Endothelial cell of umbilical vein (primary cell): ENCODE results near the gene MCRIP1. TPM values are rescaled to one million over a fixed set of nuclear protein-coding genes. Genes with fewer than 3 reads are reported as not detected.

Experiments used
- BruUV-seq: library from RNA; stranded (reverse); fragments of 400-500 nt; replicated peaks from 2 replicates; lab custom pipeline; 2021; lab: Mats Ljungman, UMichigan
- CTCF ChIA-PET: fragments of 300-600, 350-600 bp; sonication (Branson Sonifier 250); formaldehyde crosslinking; loops from one replicate; lab custom pipeline; 2021; ENCODE audit warnings: antibody characterized with exemption, inconsistent platforms; lab: Charles Lee
- POLR2A ChIA-PET: fragments of 300-600, 350-600 bp; sonication (Branson Sonifier 250); formaldehyde crosslinking; loops from one replicate; lab custom pipeline; 2021; ENCODE audit warnings: antibody characterized with exemption, inconsistent platforms; lab: Charles Lee
- DNase-seq: peaks from one replicate; pipeline ENCODE4 v3.0.0-alpha.2; 2011; ENCODE audit warnings: low read depth, low spot score
- FAIRE-seq: peaks from 2 replicates; lab custom pipeline; 2011; peaks lifted over from hg19 to GRCh38; lab: Jason Lieb, UNC
- H2AFZ ChIP-seq: 2 replicates; pipeline ENCODE4 v1.6.0; 2012; ENCODE audit warnings: low read depth, low read length, control low read depth, inconsistent platforms
- H3K27ac ChIP-seq: 2 replicates; pipeline ENCODE4 v1.5.1; 2011; ENCODE audit warnings: low read depth, mild to moderate bottlenecking, control low read depth, low read length, moderate library complexity; ENCODE audit not compliant: insufficient read depth
- H3K27me3 ChIP-seq, 2 experiments: 2 replicates each; pipeline versions ENCODE4 v1.6.0 to v1.6.1; 2011; ENCODE audit warnings: low read length in 2 of 2, mixed read lengths in 1 of 2; ENCODE audit not compliant: control insufficient read depth in 2 of 2, insufficient read depth in 2 of 2
- H3K36me3 ChIP-seq, 2 experiments: 2 replicates in 1 of 2; 3 replicates in 1 of 2; pipeline ENCODE4 v1.5.1; 2011; ENCODE audit warnings: low read length in 2 of 2, mild to moderate bottlenecking in 1 of 2, moderate library complexity in 1 of 2; ENCODE audit not compliant: control insufficient read depth in 2 of 2, insufficient read depth in 2 of 2; ENCODE audit errors: extremely low read depth in 1 of 2
- H3K4me1 ChIP-seq: 3 replicates; pipeline ENCODE4 v1.5.1; 2011; ENCODE audit warnings: mild to moderate bottlenecking, low read length; ENCODE audit not compliant: control insufficient read depth, insufficient read depth; ENCODE audit errors: extremely low read depth
- H3K4me2 ChIP-seq: 2 replicates; pipeline ENCODE4 v1.6.1; 2011; ENCODE audit warnings: low read length, control low read depth, mixed read lengths; ENCODE audit not compliant: insufficient read depth
- H3K4me3 ChIP-seq, 3 experiments: fragments of 200-600 bp in 1 of 3; sonication (generic), shearing (Covaris generic) in 1 of 3; replicated peaks in 1 of 3; 2 replicates each; pipeline ENCODE4 v1.5.1; 2011 to 2016; ENCODE audit warnings: control low read depth in 3 of 3, low read length in 3 of 3, mild to moderate bottlenecking in 2 of 3, inconsistent platforms in 1 of 3, low read depth in 1 of 3, moderate library complexity in 1 of 3; ENCODE audit not compliant: insufficient read depth in 1 of 3
- H3K79me2 ChIP-seq: 2 replicates; pipeline ENCODE4 v1.6.0; 2012; ENCODE audit warnings: low read length, inconsistent platforms; ENCODE audit not compliant: control insufficient read depth, insufficient read depth
- H3K9ac ChIP-seq: replicated peaks from 2 replicates; pipeline ENCODE3; 2011; ENCODE audit warnings: low read length, control low read depth; ENCODE audit not compliant: insufficient read depth; ENCODE audit errors: extremely low read depth
- H3K9me1 ChIP-seq: replicated peaks from 3 replicates; pipeline ENCODE4 v1.6.0; 2011; ENCODE audit warnings: mild to moderate bottlenecking, low read length; ENCODE audit not compliant: control insufficient read depth, insufficient read depth; ENCODE audit errors: extremely low read depth
- H3K9me3 ChIP-seq: replicated peaks from 2 replicates; pipeline ENCODE4 v1.5.1; 2012; ENCODE audit warnings: low read length, inconsistent platforms; ENCODE audit not compliant: control insufficient read depth, insufficient read depth
- H4K20me1 ChIP-seq: replicated peaks from 2 replicates; pipeline ENCODE3; 2011; ENCODE audit warnings: mild to moderate bottlenecking, low read length; ENCODE audit not compliant: control insufficient read depth, insufficient read depth; ENCODE audit errors: extremely low read depth
- CTCF ChIP-seq, 2 donors: IDR thresholded peaks; 1 replicate in 1 of 2; 2 replicates in 1 of 2; pipeline ENCODE4 v1.5.1; 2011; ENCODE audit warnings: low read length in 2 of 2, mild to moderate bottlenecking in 2 of 2, moderate library complexity in 2 of 2, control low read depth in 1 of 2, inconsistent platforms in 1 of 2, low read depth in 1 of 2; ENCODE audit not compliant: insufficient read depth in 1 of 2; ENCODE audit errors: extremely low read depth in 1 of 2
- EZH2 ChIP-seq: IDR thresholded peaks from 2 replicates; pipeline ENCODE4 v1.6.1; 2012; ENCODE audit warnings: borderline replicate concordance, low read depth, mild to moderate bottlenecking, moderate library complexity, low read length, inconsistent platforms; ENCODE audit not compliant: severe bottlenecking
- FOS ChIP-seq: IDR thresholded peaks from 2 replicates; pipeline ENCODE4 v1.6.1; 2011; ENCODE audit warnings: mild to moderate bottlenecking, low read length, moderate library complexity, borderline replicate concordance; ENCODE audit not compliant: insufficient read depth
- GATA2 ChIP-seq: IDR thresholded peaks from 2 replicates; pipeline ENCODE4 v1.7.0; 2011; ENCODE audit warnings: low read depth, mild to moderate bottlenecking, moderate library complexity, mixed read lengths, low read length; ENCODE audit not compliant: insufficient read length, insufficient read depth
- JUN ChIP-seq: IDR thresholded peaks from 2 replicates; pipeline ENCODE4 v1.6.1; 2011; ENCODE audit warnings: borderline replicate concordance, low read depth; ENCODE audit not compliant: insufficient read length, insufficient read depth
- MAX ChIP-seq: IDR thresholded peaks from 2 replicates; pipeline ENCODE4 v1.6.1; 2011; ENCODE audit not compliant: insufficient read depth, insufficient read length
- MYC ChIP-seq: IDR thresholded peaks from one replicate; pipeline ENCODE4 v1.6.1; 2011; ENCODE audit warnings: mild to moderate bottlenecking, low read depth, low read length
- POLR2A ChIP-seq: IDR thresholded peaks from 2 replicates; pipeline ENCODE4 v1.6.1; 2012; ENCODE audit warnings: low read depth, mild to moderate bottlenecking, control low read depth, low read length
- POLR2AphosphoS5 ChIP-seq: IDR thresholded peaks from 2 replicates; pipeline ENCODE4 v1.6.1; 2012; ENCODE audit warnings: low read depth, mild to moderate bottlenecking, control low read depth, low read length, moderate library complexity; ENCODE audit not compliant: insufficient read depth
- dilution Hi-C: fragments of 300-500 bp; cut with MboI; formaldehyde crosslinking; loops from one replicate; pipeline ENCODE4 v1.15.0; 2019; ENCODE audit warnings: low sequenced_read_pairs; ENCODE audit not compliant: extremely low pct_ligation_motif_present
- intact Hi-C: fragments of 100-400 bp; cut with micrococcal nuclease; formaldehyde crosslinking; loops from one replicate; pipeline ENCODE4 v1.10.0; 2022
- polyA plus RNA-seq, 4 experiments: library from polyadenylated mRNA; depleted of rRNA in 3 of 4; stranded (reverse) in 3 of 4; unstranded in 1 of 4; fragments of >200 nt; gene quantifications; 2 replicates each; pipeline versions ENCODE4 v1.2.1 to v1.2.3, GENCODE V29; 2011 to 2012; ENCODE audit warnings: missing spikeins in 1 of 4
- total RNA-seq: library from RNA; stranded (reverse); gene quantifications from 2 replicates; pipeline ENCODE4 v1.2.3, GENCODE V29; 2021

Gene MCRIP1
- total and polyA plus RNA-seq, 2 donors (not counting 3 experiments of a cell fraction or from before 2014, with no cell fraction given), result 121 to 205 TPM

- TF ChIP-seq EZH2 (no peak), JUN (no peak)
- Histone ChIP-seq H3K27me3 (no peaks in the 10 kb centered on the region), H3K27ac (no peak overlapping the region), H2AFZ (no peak overlapping the region), H3K4me3 (no peak overlapping the region), H3K9me1 (no peaks in the 10 kb centered on the region), H3K4me1 (peaks cover 14% of the 10 kb centered on the region), H3K36me3 (peaks cover 3 to 16% of the 10 kb centered on the region in 2 experiments), H3K4me2 (no peak overlapping the region), H3K9me3 (no peaks in the 10 kb centered on the region), H3K79me2 (peaks cover 25% of the 10 kb centered on the region), H4K20me1 (no peaks in the 10 kb centered on the region), H3K9ac (no peak overlapping the region)
- POLR2A ChIA-PET, result no interaction called here
- intact Hi-C loops (no loop called here), dilution Hi-C loops (no loop called here)
- FAIRE-seq (peak; percentile 55), DNase-seq (no peak)
- BruUV-seq, result no TSS peak
- CTCF ChIA-PET, result no interaction called here
Observed at GRCh38 chr17:81863123-81863675, 30.1 kb upstream of the MCRIP1 start.

- H3K9ac ChIP-seq, result peak overlapping the region; percentile 83
- H3K27me3 ChIP-seq, result no peaks in the 10 kb centered on the region
- POLR2A ChIA-PET, result interaction anchor here (0.8 kb wide), 1 partner anchor 10 kb away, joined by 3 read pairs; no protein-coding TSS in a partner anchor
- TF ChIP-seq MAX (no peak), CTCF (IDR thresholded peaks at IDR 0.05; ENCODE audit: extremely low read depth in 1 of 2, insufficient read depth in 1 of 2, low read depth in 1 of 2, low read length in 2 of 2) (no peak), FOS (peak; percentile 38), EZH2 (peak; percentile 100), MYC (no peak), POLR2AphosphoS5 (peak; percentile 83), POLR2A (peak; percentile 95), GATA2 (no peak), JUN (peak; percentile 47)
- H3K4me3 ChIP-seq, result peak overlapping the region in 2 of 3 experiments; percentile 39 to 61
- intact Hi-C loops (loop anchor here (1.0 to 2.0 kb wide), 5 partner anchors 8 to 162 kb away; partner anchors contain the start of genes ALYREF, ANAPC11, CENPX and LRRC45), dilution Hi-C loops (no loop called here)
- H3K4me2 ChIP-seq, result peak overlapping the region; percentile 38
- BruUV-seq, result no TSS peak
- peaks cover 20% of the 10 kb centered on the region for H3K4me1 ChIP-seq
- DNase-seq (peak; percentile 100), FAIRE-seq (peak; percentile 100)
- no peaks in the 10 kb centered on the region for H4K20me1 ChIP-seq
- no peak overlapping the region for H2AFZ ChIP-seq
- no peaks in the 10 kb centered on the region for H3K9me3 ChIP-seq
- H3K27ac ChIP-seq, result peak overlapping the region; percentile 80
- peaks cover 38% of the 10 kb centered on the region for H3K79me2 ChIP-seq
- CTCF ChIA-PET, result no interaction called here
- H3K9me1 ChIP-seq, result no peaks in the 10 kb centered on the region
- peaks cover 2 to 13% of the 10 kb centered on the region in 2 experiments for H3K36me3 ChIP-seq
Observed at GRCh38 chr17:81860756-81861568, 27.9 kb upstream of the MCRIP1 start.
